Hepatocyte (in vitro differentiated cells): ENCODE results near the gene NSUN2.

Experiments
- EZH2 ChIP-seq: fragments of 200-600 bp; sonication (generic); IDR thresholded peaks from 2 replicates; pipeline ENCODE4 v1.6.1; 2016; ENCODE audit warnings: antibody characterized with exemption, mild to moderate bottlenecking, borderline replicate concordance
- EZH2phosphoT487 ChIP-seq: fragments of 200-600 bp; sonication (generic); IDR thresholded peaks from one replicate; pipeline ENCODE4 v1.6.1; 2018; ENCODE audit warnings: antibody characterized with exemption, mild to moderate bottlenecking, low read depth, moderate library complexity; ENCODE audit not compliant: unreplicated experiment, severe bottlenecking
- TF ChIP-seq, protein P1 (sequence below): fragments of 200-600 bp; sonication (generic); IDR thresholded peaks from 2 replicates; pipeline ENCODE4 v1.5.1; 2016; ENCODE audit warnings: antibody characterized with exemption, mild to moderate bottlenecking; ENCODE audit not compliant: poor library complexity

- TF ChIP-seq, protein P1, sequence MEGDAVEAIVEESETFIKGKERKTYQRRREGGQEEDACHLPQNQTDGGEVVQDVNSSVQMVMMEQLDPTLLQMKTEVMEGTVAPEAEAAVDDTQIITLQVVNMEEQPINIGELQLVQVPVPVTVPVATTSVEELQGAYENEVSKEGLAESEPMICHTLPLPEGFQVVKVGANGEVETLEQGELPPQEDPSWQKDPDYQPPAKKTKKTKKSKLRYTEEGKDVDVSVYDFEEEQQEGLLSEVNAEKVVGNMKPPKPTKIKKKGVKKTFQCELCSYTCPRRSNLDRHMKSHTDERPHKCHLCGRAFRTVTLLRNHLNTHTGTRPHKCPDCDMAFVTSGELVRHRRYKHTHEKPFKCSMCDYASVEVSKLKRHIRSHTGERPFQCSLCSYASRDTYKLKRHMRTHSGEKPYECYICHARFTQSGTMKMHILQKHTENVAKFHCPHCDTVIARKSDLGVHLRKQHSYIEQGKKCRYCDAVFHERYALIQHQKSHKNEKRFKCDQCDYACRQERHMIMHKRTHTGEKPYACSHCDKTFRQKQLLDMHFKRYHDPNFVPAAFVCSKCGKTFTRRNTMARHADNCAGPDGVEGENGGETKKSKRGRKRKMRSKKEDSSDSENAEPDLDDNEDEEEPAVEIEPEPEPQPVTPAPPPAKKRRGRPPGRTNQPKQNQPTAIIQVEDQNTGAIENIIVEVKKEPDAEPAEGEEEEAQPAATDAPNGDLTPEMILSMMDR: no peak
- TF ChIP-seq EZH2 (no peak), EZH2phosphoT487 (no peak)
Measured at GRCh38 chr5:6579535-6579934, 53.3 kb downstream of the NSUN2 start.
